Body of pancreas (tissue), 4 donors: ENCODE results near the gene P4HTM. TPM values are rescaled to one million over a fixed set of nuclear protein-coding genes. Genes with fewer than 3 reads are reported as not detected.

Source experiments
- microRNA counts, 2 donors: library from miRNA; unstranded; fragments of <30 nt; microRNA quantifications; one replicate each; lab custom pipeline; 2017
- microRNA-seq, 2 donors: library from miRNA; unstranded; fragments of <30 nt; microRNA quantifications; one replicate each; pipeline ENCODE4, GENCODE V29; 2016; ENCODE audit warnings: borderline number of aligned reads in 2 of 2, borderline replicate concordance in 2 of 2
- small RNA-seq: library from RNA; depleted of rRNA; stranded (forward); fragments of <200 nt; gene quantifications from one replicate; pipeline ENCODE3, GENCODE V24; 2016
- total RNA-seq, 2 donors: library from RNA; depleted of rRNA; stranded (reverse); fragments of >200 nt; gene quantifications; one replicate each; pipeline ENCODE4 v1.1.0, GENCODE V29; 2016

P4HTM gene
- total RNA-seq, 2 donors from 2014 or later, result 72.9 to 73.8 TPM

MicroRNAs within 50 kb of the gene (microRNA counts, 767-probe panel; counts per million panel counts)
- 6,730 to 10,383 counts per million in 2 donors for microRNA hsa-miR-191-5p (lab: Ali Mortazavi, UCI)
- microRNA hsa-miR-425-5p (lab: Ali Mortazavi, UCI), result 0 to 736 counts per million in 2 donors

Small RNA genes within 50 kb of the gene (microRNA-seq; reads per million reads assigned to microRNA genes)
- gene MIR191 (7,605 to 7,748 reads per million in 2 donors), gene MIR425 (764 to 777 reads per million in 2 donors)

Small RNA genes within 50 kb of the gene (small RNA-seq; reads per million reads assigned to genes)
- gene MIR191 (1,347 reads per million, percentile 99 among the genes with 10 or more reads in this experiment), gene MIR425 (9.9 reads per million, percentile 92 among the genes with 10 or more reads in this experiment)

Other genes with a start within 250 kb of the P4HTM start
- gene PRKAR2A, start 142.4 kb upstream of the P4HTM start, total RNA-seq, result 10 to 100 TPM; 14.8 to 32.0 TPM
- 10 to 100 TPM; 20.8 to 31.4 TPM for gene SLC25A20, start 91.4 kb upstream of the P4HTM start, total RNA-seq
- gene ARIH2, start 71.4 kb upstream of the P4HTM start, total RNA-seq, result 10 to 100 TPM; 43.1 to 99.5 TPM
- gene WDR6, start 17.1 kb downstream of the P4HTM start, total RNA-seq, result 100 to 1,000 TPM; 109 to 136 TPM
- gene DALRD3, start 28.3 kb downstream of the P4HTM start, total RNA-seq, result 10 to 100 TPM; 67.6 to 72.6 TPM
- gene NDUFAF3, start 31.9 kb downstream of the P4HTM start, total RNA-seq, result 10 to 100 TPM; 25.7 to 55.0 TPM
- 100 to 1,000 TPM in 1 of 2 donors, 10 to 100 TPM in 1; 92.6 to 166 TPM for gene IMPDH2, start 39.2 kb downstream of the P4HTM start, total RNA-seq
- gene QRICH1, start 103.8 kb downstream of the P4HTM start, total RNA-seq, result 10 to 100 TPM; 63.6 to 67.9 TPM
- 100 to 1,000 TPM; 135 to 223 TPM for gene QARS1, start 114.5 kb downstream of the P4HTM start, total RNA-seq
- gene USP19, start 130.6 kb downstream of the P4HTM start, total RNA-seq, result 10 to 100 TPM; 30.6 to 33.6 TPM
- 100 to 1,000 TPM; 204 to 337 TPM for gene LAMB2, start 142.8 kb downstream of the P4HTM start, total RNA-seq
- gene CCDC71, start 176.1 kb downstream of the P4HTM start, total RNA-seq, result 10 to 100 TPM; 15.5 to 19.5 TPM
- 10 to 100 TPM; 19.5 to 22.1 TPM for gene KLHDC8B, start 181.4 kb downstream of the P4HTM start, total RNA-seq